Left kidney (tissue), 8 donors: ENCODE data around the gene CCL1. TPM values are rescaled to one million over a fixed set of nuclear protein-coding genes. Genes with fewer than 3 reads are reported as not detected.

Experiments used
- DNase-seq: peaks from one replicate; pipeline ENCODE4 v3.0.0-alpha.2; 2013
- long read RNA-seq, 8 donors: transcript quantifications; one replicate each; lab custom pipeline, GENCODE V29; 2026
- polyA plus RNA-seq: library from polyadenylated mRNA; unstranded; fragments of 120-200 nt; gene quantifications from one replicate; pipeline ENCODE4 v1.2.1, GENCODE V29; 2013; ENCODE audit not compliant: insufficient read length

The CCL1 gene
- not detected for polyA plus RNA-seq
- long read RNA-seq, donor 1 = 0 reads
- long read RNA-seq, donor 2 = 0 reads
- long read RNA-seq, donor 3 = 0 reads
- long read RNA-seq, donor 4 = 0 reads
- long read RNA-seq, donor 5 = 0 reads
- long read RNA-seq, donor 6 = 0 reads
- long read RNA-seq, donor 7 = 0 reads
- long read RNA-seq, donor 8 = 0 reads

GRCh38 chr17:34363183-34363661 is at the start of gene CCL1:
Gene CCL1, minus strand, starts transcription at chr17:34363233. Its CDS starts 72 bp downstream, at chr17:34363161.
- no peak for DNase-seq

- no peak for DNase-seq
Observed at GRCh38 chr17:34412534-34412933, 49.5 kb upstream of the CCL1 start.

GRCh38 chr17:34411646-34412421 is 48.8 kb upstream of the CCL1 start:
- no peak for DNase-seq

GRCh38 chr17:34409352-34409751 is 46.3 kb upstream of the CCL1 start:
- DNase-seq = no peak

- DNase-seq = no peak
Observed at GRCh38 chr17:34408439-34408838, 45.4 kb upstream of the CCL1 start.

- no peak for DNase-seq
Observed at GRCh38 chr17:34406226-34406625, 43.2 kb upstream of the CCL1 start.

GRCh38 chr17:34403006-34403405 is 40.0 kb upstream of the CCL1 start:
- no peak for DNase-seq

- DNase-seq = no peak
Observed at GRCh38 chr17:34401165-34401564, 38.1 kb upstream of the CCL1 start.

GRCh38 chr17:34400301-34400931 is 37.4 kb upstream of the CCL1 start:
- DNase-seq = no peak

GRCh38 chr17:34399725-34400124 is 36.7 kb upstream of the CCL1 start:
- DNase-seq = no peak

- no peak for DNase-seq
Observed at GRCh38 chr17:34398990-34399389, 36.0 kb upstream of the CCL1 start.

GRCh38 chr17:34397265-34397664 is 34.2 kb upstream of the CCL1 start:
- DNase-seq = no peak

GRCh38 chr17:34393401-34393800 is 30.4 kb upstream of the CCL1 start:
- DNase-seq = no peak

GRCh38 chr17:34391241-34391640 is 28.2 kb upstream of the CCL1 start:
- DNase-seq = no peak

- DNase-seq = no peak
Observed at GRCh38 chr17:34390649-34391048, 27.6 kb upstream of the CCL1 start.

GRCh38 chr17:34389126-34389750 is 26.2 kb upstream of the CCL1 start:
- DNase-seq = no peak

GRCh38 chr17:34387566-34387965 is 24.5 kb upstream of the CCL1 start:
- no peak for DNase-seq

- DNase-seq = no peak
Observed at GRCh38 chr17:34386697-34387550, 23.9 kb upstream of the CCL1 start.

- no peak for DNase-seq
Observed at GRCh38 chr17:34386343-34386696, 23.3 kb upstream of the CCL1 start.

- DNase-seq = no peak
Observed at GRCh38 chr17:34384822-34385605, 22.0 kb upstream of the CCL1 start.

GRCh38 chr17:34384271-34384670 is 21.2 kb upstream of the CCL1 start:
- DNase-seq = no peak
